Measurements from ENCODE around the gene TBX4. TPM values are rescaled to one million over a fixed set of nuclear protein-coding genes. Genes with fewer than 3 reads are reported as not detected.
"Not testable (repeated sequence)": the region's sequence is repeated elsewhere in the genome, so short reads cannot be mapped to it uniquely, and the experiment has no call there.

Gene TBX4
- total RNA-seq, 1 donor from 2014 or later = 56.6 TPM

DNA sequence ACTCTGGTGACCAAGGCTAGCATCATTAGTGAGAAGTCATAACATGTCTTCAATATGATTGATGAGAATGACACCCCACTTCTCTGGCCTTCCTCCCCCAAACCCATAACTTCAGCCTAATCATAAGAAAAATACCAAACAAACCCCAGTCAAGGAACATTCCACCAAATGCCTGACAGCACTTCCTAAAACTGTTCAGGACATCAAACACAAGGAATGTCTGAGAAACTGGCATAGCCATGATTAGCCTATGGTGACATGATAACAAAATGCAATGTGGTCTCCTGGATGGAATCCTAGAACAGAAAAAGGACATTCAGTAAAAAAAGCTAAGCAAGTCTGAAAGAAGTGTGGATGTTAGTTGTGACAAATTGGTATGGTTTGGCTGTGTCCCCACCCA is 24.7 kb upstream of the TBX4 start:
- H3K4me1 Mint-ChIP-seq = no peaks in the 10 kb centered on the region
- TF ChIP-seq, protein P1, sequence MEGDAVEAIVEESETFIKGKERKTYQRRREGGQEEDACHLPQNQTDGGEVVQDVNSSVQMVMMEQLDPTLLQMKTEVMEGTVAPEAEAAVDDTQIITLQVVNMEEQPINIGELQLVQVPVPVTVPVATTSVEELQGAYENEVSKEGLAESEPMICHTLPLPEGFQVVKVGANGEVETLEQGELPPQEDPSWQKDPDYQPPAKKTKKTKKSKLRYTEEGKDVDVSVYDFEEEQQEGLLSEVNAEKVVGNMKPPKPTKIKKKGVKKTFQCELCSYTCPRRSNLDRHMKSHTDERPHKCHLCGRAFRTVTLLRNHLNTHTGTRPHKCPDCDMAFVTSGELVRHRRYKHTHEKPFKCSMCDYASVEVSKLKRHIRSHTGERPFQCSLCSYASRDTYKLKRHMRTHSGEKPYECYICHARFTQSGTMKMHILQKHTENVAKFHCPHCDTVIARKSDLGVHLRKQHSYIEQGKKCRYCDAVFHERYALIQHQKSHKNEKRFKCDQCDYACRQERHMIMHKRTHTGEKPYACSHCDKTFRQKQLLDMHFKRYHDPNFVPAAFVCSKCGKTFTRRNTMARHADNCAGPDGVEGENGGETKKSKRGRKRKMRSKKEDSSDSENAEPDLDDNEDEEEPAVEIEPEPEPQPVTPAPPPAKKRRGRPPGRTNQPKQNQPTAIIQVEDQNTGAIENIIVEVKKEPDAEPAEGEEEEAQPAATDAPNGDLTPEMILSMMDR (IDR thresholded peaks at IDR 0.05; ENCODE audit: unreplicated experiment) = no peak
- no peaks in the 10 kb centered on the region for H3K36me3 Mint-ChIP-seq
- H3K4me3 Mint-ChIP-seq = no peak overlapping the region
- H3K27ac Mint-ChIP-seq = no peak overlapping the region
- H3K9me3 Mint-ChIP-seq = peaks cover 7% of the 10 kb centered on the region
- DNase-seq (ENCODE audit: low spot score in 2 of 2, unreplicated experiment in 2 of 2) = no peak
- H3K27me3 Mint-ChIP-seq (ENCODE audit: low read depth) = peaks cover 3% of the 10 kb centered on the region

DNA sequence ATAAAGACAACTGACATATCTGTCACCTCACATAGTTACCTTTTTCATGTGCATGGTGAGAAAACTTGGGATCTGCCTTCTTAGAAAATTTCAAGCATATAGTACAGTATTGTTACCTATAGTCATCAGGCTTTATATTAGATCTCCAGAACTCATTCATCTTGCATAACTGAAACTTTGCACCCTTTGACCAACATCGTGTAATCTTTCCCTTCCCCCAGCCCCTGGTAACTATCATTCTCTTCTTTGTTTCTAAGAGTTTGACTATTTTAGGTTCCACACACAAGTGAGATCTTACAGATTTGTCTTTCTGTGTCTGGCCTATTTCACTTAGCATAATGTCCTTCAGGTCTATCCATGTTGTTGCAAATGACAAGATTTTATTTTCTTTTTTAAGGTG is 22.9 kb upstream of the TBX4 start:
- no peaks in the 10 kb centered on the region for H3K36me3 Mint-ChIP-seq
- no peak for DNase-seq (ENCODE audit: low spot score in 2 of 2, unreplicated experiment in 2 of 2)
- H3K4me3 Mint-ChIP-seq = no peak overlapping the region
- H3K4me1 Mint-ChIP-seq = no peaks in the 10 kb centered on the region
- no peaks in the 10 kb centered on the region for H3K27me3 Mint-ChIP-seq (ENCODE audit: low read depth)
- TF ChIP-seq, protein P1 (IDR thresholded peaks at IDR 0.05; ENCODE audit: unreplicated experiment) = no peak
- no peak overlapping the region for H3K27ac Mint-ChIP-seq
- peaks cover 11% of the 10 kb centered on the region for H3K9me3 Mint-ChIP-seq

DNA sequence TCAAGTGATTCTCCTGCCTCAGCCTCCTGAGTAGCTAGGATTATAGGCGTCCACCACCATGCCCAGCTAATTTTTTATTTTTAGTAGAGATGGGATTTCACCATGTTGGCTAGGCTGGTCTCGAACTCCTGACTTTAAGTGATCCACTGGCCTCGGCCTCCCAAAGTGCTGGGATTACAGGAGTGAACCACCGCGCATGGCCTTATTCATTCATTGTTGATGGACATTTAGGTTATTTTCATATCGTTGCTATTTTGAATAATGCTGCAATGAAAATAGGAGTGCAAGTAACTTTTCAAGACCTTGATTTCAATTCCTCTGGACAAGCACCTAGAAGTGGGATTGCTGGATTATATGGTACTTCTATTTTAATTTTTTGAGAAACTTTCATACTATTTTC is 22.4 kb upstream of the TBX4 start:
- H3K4me3 Mint-ChIP-seq; H3K27me3 Mint-ChIP-seq (ENCODE audit: low read depth); DNase-seq (ENCODE audit: low spot score in 2 of 2, unreplicated experiment in 2 of 2); H3K27ac Mint-ChIP-seq; H3K4me1 Mint-ChIP-seq; H3K36me3 Mint-ChIP-seq: not testable (repeated sequence)
- peaks cover 16% of the 10 kb centered on the region for H3K9me3 Mint-ChIP-seq

DNA sequence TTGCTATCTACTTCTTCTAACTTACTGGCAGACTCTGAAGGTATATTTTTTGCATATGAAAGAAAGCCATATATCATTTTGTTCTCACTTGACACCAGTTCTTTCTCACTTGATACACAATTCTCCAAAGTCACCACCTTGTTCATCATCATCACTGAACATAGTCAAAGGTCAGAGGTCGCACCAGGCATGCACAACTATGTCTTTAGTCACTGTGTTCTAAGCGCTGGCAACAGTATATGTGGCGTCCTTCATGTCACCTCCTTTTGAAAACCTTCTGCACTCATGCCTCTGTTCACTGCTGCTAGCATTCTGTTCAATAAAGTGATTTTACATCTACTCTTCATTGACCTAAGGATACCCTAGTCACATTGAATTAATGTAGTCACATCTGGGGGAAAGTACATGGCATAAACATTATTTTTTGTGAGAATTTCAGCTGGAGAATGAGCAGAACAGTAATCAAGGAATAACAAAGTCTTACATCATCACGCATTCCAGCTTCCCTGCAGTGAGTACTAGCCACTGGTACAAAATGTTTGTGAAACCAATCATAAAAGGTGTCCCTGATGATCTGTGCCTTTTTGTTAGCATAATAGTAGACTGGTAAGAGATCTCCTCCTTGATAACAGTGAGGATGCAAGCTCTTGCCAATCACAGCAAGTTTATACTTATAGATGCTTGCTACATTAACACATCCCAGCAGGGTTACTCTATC is 20.5 kb upstream of the TBX4 start:
- no peak overlapping the region for H3K27ac Mint-ChIP-seq
- H3K9me3 Mint-ChIP-seq = peaks cover 33% of the 10 kb centered on the region
- TF ChIP-seq, protein P1 (IDR thresholded peaks at IDR 0.05; ENCODE audit: unreplicated experiment) = no peak
- no peak for DNase-seq (ENCODE audit: low spot score in 2 of 2, unreplicated experiment in 2 of 2)
- no peak overlapping the region for H3K4me3 Mint-ChIP-seq
- H3K27me3 Mint-ChIP-seq (ENCODE audit: low read depth) = no peaks in the 10 kb centered on the region
- no peaks in the 10 kb centered on the region for H3K36me3 Mint-ChIP-seq
- H3K4me1 Mint-ChIP-seq = no peaks in the 10 kb centered on the region

DNA sequence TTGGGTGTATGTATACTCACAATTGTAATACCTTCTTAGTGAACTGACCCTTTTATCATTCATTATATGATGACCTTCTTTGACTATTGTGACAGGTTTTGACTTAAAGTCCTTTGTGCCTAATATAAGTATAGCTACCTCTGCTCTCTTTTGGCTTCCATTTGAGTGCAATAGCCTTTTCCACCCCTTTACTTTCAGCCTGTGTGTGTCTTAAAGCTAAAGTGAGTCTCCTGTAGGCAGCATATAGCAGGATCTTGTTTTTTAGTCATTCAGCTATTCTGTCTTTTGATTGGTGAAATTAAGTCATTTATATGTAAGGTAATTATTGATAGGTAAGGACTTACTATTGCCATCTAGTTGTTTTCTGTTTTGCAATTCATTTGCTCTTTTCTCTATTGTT is 15.9 kb upstream of the TBX4 start:
- peaks cover 2% of the 10 kb centered on the region for H3K27me3 Mint-ChIP-seq (ENCODE audit: low read depth)
- H3K27ac Mint-ChIP-seq = no peak overlapping the region
- peaks cover 5% of the 10 kb centered on the region for H3K36me3 Mint-ChIP-seq
- H3K4me3 Mint-ChIP-seq = no peak overlapping the region
- DNase-seq (ENCODE audit: low spot score in 2 of 2, unreplicated experiment in 2 of 2) = no peak
- H3K9me3 Mint-ChIP-seq = peaks cover 43% of the 10 kb centered on the region
- TF ChIP-seq, protein P1 (IDR thresholded peaks at IDR 0.05; ENCODE audit: unreplicated experiment) = no peak
- H3K4me1 Mint-ChIP-seq = no peaks in the 10 kb centered on the region

DNA sequence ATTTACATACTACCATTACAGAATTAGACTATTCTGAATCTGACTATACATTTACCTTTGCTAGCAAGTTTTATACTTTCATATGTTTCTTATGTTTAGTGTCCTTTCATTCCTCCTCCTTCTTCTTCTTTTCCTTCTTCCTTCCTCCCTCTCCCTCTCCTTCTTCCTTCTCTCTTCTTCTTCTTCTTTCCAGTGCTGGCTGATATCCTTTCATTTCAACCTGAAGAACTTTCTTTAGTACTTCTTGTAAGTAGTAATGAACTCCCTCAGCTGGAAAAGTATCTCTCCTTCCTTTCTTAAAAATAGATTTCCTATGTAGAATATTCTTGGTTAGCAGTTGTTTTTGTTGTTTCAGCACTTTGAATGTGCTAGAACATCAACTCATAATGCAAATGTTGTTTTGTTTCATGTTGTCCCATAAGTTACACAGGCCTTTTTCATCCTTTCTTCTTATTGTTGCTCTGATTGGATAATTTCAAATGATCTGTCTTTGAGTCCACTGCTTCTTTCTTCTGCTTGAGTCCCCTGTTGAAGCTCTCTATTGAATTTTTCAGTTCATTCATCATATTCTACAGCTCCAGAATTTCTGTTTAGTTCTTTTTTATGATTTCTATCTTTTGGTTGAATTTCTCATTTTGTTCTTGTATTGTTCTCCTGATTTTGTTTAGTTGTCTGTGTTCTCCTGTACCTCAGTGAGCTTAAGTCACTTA is 15.1 kb upstream of the TBX4 start:
- Mint-ChIP-seq H3K4me1 (no peaks in the 10 kb centered on the region), H3K27ac (no peak overlapping the region), H3K27me3 (ENCODE audit: low read depth) (peaks cover 2% of the 10 kb centered on the region), H3K4me3 (no peak overlapping the region), H3K9me3 (peaks cover 43% of the 10 kb centered on the region), H3K36me3 (peaks cover 5% of the 10 kb centered on the region)
- no peak for DNase-seq (ENCODE audit: low spot score in 2 of 2, unreplicated experiment in 2 of 2)
- TF ChIP-seq, protein P1 (IDR thresholded peaks at IDR 0.05; ENCODE audit: unreplicated experiment) = no peak
